Activated T-helper 9 cell treated with anti-CD3 and anti-CD28 coated beads, Interleukin-2, amount 50 U/mL, for 16 hours (primary cell): Measurements from ENCODE around the gene GIMAP8.

Source experiments
- DNase-seq: peaks from one replicate; pipeline ENCODE4 v3.0.0-alpha.2; 2020; ENCODE audit warnings: low read depth

Gene GIMAP8

DNA sequence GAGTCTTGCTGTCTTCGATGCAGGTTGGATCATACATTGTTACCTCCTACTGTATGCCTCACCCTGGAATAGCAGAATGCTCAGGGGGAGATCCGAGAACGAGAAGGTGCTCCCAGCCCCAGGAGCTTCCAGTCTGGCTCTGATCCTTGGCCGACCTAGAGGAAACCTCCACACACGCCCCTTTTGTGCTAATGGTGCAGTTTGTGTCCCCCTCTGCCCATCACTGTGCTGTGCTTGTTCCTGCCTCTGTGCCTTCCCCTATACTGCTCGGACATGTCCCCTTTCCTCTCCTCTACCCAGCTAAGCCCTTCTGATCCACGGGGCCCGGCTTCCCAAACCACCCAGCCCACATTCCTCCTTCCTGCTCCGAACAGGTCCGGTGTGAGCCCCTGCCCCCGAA, 38.8 kb upstream of the GIMAP8 start:
- no peak for DNase-seq

GRCh38 chr7:150412016-150412415, 38.4 kb upstream of the GIMAP8 start:
- DNase-seq, result no peak

- no peak for DNase-seq
Measured at GRCh38 chr7:150412518-150413488, 37.6 kb upstream of the GIMAP8 start.

- DNase-seq, result no peak
Measured at GRCh38 chr7:150413640-150414081, 36.8 kb upstream of the GIMAP8 start.

DNA sequence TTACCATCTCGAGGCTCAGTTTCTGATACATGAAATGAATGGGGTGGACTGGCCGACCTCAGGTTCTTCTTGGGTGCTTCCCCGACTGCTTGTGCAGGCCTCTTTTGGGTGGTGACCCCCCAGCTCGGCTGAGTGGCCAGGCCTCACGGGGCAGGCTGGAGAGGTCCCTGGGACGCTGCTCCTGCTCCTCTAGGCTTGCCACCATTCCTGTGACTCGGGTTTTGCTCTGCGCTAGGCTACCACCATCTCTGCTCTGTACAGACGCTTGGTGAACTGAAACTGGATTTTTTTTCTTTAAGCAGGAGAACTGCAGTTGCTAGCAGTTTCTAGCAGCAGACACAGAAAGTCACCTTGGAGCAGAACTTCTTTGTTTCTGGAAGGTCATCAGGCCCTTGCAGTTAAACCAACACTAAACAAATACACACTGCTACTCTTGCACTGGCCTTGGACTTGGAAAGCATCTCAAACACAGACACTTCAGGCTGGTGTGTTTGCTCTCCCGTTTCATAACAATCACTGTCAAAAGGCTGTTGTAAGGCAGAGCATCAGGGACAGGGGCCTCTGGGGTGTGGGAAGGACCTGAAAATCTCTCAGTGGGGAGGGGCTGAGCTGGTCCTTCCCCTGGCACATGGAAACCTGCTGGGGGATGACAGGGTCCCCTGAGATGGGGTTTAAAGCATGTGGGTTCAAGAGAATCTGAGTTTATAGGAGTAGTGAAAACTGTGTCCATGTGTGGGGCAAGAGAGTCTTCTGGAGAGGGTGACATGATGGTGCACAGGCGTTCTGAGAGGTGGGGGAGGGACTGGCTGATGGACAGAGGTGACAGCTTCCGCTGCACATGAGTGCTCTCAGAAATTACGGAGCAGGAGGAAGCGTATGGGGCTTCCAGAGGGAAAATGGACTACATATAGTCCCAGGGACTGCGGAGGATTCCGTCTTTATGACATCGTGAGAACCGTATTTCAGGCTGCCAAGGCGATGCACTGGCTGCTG, 35.0 kb upstream of the GIMAP8 start:
- DNase-seq, result no peak

DNA sequence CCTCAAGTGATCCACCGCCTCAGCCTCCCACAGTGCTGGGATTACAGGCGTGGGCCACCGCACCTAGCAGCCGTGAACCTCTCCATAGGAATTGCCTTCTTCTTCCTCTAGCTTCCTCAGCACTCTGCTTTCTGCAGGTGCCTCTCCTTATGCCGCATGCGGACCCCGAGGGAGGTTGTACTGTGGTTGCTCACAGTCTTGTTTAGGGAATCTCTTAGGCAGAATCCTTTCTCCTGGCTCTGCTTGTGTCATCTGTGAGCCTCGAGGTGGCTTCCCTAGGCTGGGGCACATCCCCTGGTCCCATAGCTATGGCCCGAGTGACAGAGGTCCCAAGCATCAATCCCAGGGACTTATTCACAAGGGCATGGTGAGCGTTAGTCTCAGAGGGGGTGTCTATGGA, 33.2 kb upstream of the GIMAP8 start:
- DNase-seq, result no peak

GRCh38 chr7:150417863-150418262, 32.6 kb upstream of the GIMAP8 start:
- no peak for DNase-seq

- no peak for DNase-seq
Measured at GRCh38 chr7:150420242-150420641, 30.2 kb upstream of the GIMAP8 start.

- peak; percentile 76 for DNase-seq
Measured at GRCh38 chr7:150420987-150421674, 29.3 kb upstream of the GIMAP8 start.

DNA sequence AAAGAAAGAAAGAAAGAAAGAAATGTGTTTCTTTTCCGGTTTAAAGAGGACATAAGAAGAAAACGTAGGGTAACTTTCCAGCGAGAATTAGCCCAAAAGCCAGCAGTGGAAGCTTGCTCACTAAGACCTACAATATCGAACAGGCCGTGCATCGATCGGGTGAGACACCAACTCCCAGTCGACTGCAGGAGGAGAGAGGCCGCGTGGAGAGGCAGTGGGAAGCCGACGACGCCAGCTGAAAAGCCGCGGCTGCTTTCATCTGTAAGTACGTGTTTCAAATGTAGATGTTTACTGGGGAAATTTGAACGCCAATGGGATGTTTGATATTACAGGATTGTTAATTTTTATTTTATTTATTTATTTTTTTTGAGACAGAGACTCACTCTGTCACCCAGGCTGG, 28.6 kb upstream of the GIMAP8 start:
- no peak for DNase-seq

DNA sequence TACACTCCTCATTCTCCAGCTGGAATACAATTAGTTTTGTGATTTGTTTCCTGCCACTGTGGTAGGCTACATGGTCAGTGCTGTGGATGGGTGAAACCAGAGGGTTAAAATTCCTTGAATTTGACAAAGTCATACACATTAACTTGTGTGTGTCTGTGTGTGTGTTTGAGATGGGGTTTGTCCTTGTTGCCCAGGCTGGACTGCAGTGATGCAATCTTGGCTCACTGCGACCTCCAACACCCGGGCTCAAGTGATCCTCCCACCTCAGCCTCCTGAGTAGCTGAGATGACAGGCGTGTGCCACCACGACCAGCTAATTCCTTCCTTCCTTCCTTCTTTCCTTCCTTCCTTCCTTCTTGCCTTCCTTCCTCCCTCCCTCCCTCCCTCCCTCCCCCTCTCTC, 24.8 kb upstream of the GIMAP8 start:
- no peak for DNase-seq

DNA sequence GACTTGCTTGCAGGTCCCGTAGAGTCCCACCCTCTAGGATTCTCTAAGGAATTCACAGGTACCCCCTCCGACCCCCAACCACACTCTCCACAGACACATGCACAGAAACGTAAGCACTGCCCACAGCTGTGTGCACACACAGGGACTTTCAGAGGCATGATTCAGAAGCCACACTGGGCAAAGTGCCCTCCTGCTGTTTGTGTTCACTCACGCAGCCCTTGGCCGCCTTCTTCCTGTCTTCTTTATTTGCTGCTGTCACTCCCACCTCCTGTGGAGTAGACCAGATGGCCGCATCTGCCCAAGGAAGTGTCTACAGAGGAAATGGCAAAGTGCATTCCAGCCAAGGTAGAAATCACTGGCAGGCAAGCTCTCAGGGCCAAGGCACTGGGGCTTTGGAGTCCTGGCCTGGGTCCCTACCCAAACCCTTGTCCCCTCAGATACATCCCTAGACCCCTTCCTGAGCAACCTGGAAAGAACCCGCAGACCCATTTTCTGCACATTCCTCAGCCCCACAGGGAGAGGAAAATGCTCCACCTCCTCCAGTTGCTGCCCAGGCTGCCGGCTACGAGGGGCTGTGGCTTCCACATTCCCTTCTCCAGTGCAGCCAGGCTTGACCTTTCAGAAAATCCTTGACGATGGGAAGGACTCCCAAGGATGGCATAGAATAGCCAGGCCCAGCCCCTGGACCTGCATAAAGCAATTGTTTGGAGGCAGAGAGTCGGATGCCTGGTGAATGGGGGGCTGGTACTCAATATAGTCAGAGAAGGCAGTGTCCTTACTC, 21.6 kb upstream of the GIMAP8 start:
- DNase-seq, result no peak

DNA sequence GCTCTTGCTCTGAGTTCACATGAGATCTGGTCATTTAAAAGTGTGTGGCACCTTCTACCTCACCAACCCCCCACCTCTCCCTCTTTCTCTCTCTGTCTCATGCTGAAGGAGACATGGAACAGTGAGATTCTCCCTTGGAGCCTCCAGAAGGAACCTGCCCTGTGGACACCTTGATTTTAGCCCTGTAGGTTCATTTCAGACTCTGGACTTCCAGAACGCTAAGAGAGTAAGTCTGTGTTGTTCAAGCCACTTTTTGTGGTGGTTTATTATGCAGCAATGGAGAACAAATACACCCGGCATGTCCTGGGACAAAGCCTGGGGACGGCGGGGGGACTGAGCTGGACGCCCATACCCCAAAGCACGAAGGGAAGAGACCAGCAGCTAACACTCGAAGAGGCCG, 20.7 kb upstream of the GIMAP8 start:
- DNase-seq, result no peak

DNA sequence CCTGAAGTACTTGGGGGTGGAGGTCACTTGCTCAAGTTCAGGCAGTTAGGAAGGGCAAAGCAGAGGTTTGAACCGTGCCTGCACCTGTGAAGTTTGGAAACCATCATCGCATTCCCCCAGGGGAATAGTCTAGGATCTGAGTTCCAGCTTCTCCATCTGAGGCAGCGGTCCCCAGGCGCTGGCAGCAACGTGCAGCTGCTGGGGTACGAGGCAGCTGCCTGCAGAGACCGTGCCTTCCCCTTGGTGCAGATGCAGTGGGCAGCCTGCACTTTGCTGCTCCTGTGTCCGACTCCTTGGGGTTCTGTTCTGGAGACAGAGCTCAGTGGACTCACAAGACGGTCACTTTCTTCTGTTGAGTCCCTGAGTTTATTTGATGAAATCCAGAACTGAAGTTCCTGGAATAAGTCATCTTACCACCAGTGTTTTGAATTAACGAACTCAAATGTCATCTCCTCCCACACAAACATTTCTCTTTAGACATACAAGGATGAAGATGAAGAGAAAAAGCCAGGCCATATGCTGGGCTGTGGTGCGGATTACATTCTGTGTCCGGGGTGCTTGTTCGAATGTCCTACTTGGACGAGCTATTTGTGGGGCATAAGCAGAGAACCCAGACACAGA, 19.9 kb upstream of the GIMAP8 start:
- DNase-seq, result no peak

GRCh38 chr7:150431839-150432658, 18.4 kb upstream of the GIMAP8 start:
- no peak for DNase-seq

DNA sequence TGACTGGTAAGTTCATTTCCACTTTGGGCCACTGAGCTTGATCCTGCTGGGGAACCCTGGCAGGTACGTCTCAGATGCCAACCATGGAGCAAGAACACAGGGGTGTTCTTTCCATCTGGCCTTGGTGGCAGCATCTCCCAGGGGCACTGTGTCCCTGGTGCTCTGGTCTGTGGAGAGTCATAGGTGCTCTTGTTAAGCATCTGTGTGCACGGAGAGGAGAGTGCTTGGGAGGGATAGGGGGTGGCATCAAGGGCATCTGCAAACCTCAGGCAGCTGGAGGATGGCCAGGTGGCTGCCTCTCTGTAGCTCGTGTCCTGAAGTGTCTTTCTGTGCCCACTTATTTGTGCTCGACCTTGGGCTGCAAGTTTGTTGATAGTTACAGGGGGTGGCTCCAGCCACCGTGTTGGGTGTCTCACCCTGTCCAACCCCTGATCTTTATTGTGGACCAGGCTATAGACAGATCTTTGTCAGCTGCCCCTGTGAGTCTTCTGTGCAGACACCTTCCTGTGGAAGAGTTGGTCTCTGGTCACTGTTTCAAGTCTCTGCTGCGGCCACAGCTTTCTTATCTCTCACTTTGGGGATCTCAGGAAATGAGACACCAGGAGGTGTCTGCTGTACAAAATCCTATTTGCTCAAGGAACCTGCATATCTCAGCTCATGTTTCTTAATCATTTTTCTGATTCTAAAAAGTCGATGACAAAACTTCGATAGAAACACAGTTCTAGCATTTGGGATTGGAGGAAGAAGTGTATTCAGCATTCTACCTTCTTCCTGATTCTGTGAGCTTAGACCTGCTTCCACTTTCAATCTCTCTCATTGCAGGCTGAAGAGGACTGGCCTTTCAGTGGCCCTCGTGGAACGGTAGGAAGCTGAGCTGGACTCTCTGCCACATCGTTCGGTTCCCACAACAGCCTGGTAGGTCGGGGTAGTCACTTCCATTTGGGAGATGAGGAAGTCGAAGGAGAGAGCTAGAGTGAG, 17.2 kb upstream of the GIMAP8 start:
- no peak for DNase-seq

- DNase-seq, result no peak
Measured at GRCh38 chr7:150434240-150434639, 16.2 kb upstream of the GIMAP8 start.

DNA sequence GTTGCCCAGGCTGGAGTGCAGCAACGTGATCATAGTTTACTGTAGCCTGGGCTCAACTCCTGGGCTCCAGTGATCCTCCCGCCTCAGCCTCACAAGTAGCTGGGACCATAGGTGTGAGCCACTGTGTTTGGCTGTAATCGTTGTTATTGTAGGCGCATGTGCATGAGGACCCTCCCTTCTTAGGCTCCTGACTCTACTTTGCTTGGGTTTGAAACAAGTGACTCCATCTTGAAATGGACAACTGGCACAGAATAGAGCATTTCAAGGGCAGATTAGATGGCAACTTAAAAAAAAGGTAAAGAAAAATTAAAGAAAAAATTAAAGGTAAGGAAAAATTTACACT, 15.4 kb upstream of the GIMAP8 start:
- no peak for DNase-seq
